NT2/D1 (cell line): ENCODE measurements around the gene TCN2.

Experiments
- SUZ12 ChIP-seq: IDR thresholded peaks from 2 replicates; pipeline ENCODE4 v1.6.1; 2011; ENCODE audit not compliant: insufficient read length, insufficient read depth; ENCODE audit errors: extremely low read depth
- YY1 ChIP-seq: IDR thresholded peaks from 2 replicates; pipeline ENCODE4 v1.6.1; 2011; ENCODE audit not compliant: insufficient read length, insufficient read depth
- ZNF274 ChIP-seq: IDR thresholded peaks from 2 replicates; pipeline ENCODE4 v1.6.1; 2011; ENCODE audit warnings: mild to moderate bottlenecking, low read depth, low read length

- no peak for TF ChIP-seq YY1
- TF ChIP-seq SUZ12: no peak
- TF ChIP-seq ZNF274: no peak
Observed at GRCh38 chr22:30591191-30591587, 15.8 kb upstream of the TCN2 start.
